Neutrophil (primary cell): ENCODE data around the gene TMEM250.

ENCODE experiments used
- H3K27ac ChIP-seq: fragments of 200-600 bp; sonication (generic); 2 replicates; pipeline ENCODE4 v1.5.1; 2016; ENCODE audit warnings: mild to moderate bottlenecking, moderate library complexity
- H3K27me3 ChIP-seq: fragments of 200-600 bp; sonication (generic); 2 replicates; pipeline ENCODE4 v1.6.0; 2016; ENCODE audit warnings: mild to moderate bottlenecking
- H3K36me3 ChIP-seq: fragments of 200-600 bp; sonication (generic); 2 replicates; pipeline ENCODE4 v1.5.1; 2017
- H3K4me1 ChIP-seq, 2 experiments: fragments of 200-600 bp in 1 of 2; sonication (generic) in 1 of 2; 1 replicate in 1 of 2; 2 replicates in 1 of 2; pipeline versions ENCODE4 v1.5.1 to v1.6.1; 2013 to 2016; ENCODE audit warnings: low read depth in 1 of 2, low read length in 1 of 2, mild to moderate bottlenecking in 1 of 2, moderate library complexity in 1 of 2; ENCODE audit not compliant: control insufficient read depth in 1 of 2, insufficient read depth in 1 of 2
- H3K4me3 ChIP-seq, 2 experiments: fragments of 200-600 bp in 1 of 2; sonication (generic) in 1 of 2; 1 replicate in 1 of 2; 2 replicates in 1 of 2; pipeline ENCODE4 v1.5.1; 2013 to 2016; ENCODE audit warnings: low read depth in 1 of 2, low read length in 1 of 2, mild to moderate bottlenecking in 1 of 2, moderate library complexity in 1 of 2
- H3K9me3 ChIP-seq: fragments of 200-600 bp; sonication (generic); 2 replicates; pipeline ENCODE4 v1.5.1; 2016
- TF ChIP-seq, protein P1 (sequence below): fragments of 200-600 bp; sonication (generic); IDR thresholded peaks from 2 replicates; pipeline ENCODE4 v1.5.1; 2016; ENCODE audit warnings: antibody characterized with exemption

The TMEM250 gene

DNA sequence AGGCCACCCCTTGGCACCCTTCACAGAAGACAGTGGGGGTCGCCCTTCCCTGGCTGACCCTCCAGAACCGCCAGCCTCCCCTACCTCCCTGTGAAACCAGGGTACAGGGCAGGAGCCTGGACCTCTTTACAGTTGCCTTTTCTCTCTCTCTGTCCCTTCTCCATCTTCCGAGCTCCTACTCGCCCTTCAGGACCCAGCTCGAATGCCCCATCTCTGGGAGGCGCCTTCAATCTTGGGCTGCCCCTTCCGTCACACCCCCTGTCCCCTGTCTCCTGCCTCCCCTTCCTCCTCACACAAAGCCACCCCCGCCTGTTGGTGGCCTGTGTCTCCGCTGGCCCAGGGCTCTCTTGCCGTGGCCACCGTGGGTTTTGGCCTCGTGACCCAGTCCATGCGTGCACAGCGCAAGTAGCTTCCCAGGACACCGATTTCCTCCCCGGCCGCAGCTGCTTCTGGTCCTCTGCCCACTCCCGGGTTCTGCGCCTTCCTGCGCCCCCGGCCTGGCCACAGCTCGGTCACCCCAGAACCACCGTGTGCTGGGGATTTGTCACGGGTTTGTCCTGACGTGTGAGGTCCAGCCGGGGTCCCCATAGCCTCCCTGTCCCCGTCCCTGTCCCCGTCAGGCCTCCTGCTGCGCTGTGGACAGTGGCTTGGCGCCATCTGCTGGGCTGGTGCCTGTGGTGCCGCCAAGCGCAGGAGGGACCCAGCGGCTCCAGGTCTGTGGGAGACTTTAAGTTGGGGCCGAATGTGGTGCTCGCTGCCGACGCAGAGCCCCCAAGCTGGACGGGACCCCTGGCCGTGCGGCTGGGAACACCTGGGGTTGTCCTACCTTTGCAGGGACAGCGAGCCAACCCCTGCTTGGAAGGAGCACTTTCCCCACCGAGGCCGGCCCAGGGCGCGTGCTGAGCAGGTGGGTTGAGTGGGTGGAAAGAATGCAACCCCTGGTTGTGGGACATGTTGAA lies 4.0 kb upstream of the TMEM250 start:
- TF ChIP-seq, protein P1, sequence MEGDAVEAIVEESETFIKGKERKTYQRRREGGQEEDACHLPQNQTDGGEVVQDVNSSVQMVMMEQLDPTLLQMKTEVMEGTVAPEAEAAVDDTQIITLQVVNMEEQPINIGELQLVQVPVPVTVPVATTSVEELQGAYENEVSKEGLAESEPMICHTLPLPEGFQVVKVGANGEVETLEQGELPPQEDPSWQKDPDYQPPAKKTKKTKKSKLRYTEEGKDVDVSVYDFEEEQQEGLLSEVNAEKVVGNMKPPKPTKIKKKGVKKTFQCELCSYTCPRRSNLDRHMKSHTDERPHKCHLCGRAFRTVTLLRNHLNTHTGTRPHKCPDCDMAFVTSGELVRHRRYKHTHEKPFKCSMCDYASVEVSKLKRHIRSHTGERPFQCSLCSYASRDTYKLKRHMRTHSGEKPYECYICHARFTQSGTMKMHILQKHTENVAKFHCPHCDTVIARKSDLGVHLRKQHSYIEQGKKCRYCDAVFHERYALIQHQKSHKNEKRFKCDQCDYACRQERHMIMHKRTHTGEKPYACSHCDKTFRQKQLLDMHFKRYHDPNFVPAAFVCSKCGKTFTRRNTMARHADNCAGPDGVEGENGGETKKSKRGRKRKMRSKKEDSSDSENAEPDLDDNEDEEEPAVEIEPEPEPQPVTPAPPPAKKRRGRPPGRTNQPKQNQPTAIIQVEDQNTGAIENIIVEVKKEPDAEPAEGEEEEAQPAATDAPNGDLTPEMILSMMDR: peak; percentile 97
- Histone ChIP-seq H3K27me3 (peaks cover 30% of the 10 kb centered on the region), H3K4me1 (peaks cover 10 to 21% of the 10 kb centered on the region in 2 experiments), H3K36me3 (no peaks in the 10 kb centered on the region), H3K9me3 (no peaks in the 10 kb centered on the region), H3K4me3 (peak overlapping the region in 1 of 2 experiments; percentile 49), H3K27ac (no peak overlapping the region)

DNA sequence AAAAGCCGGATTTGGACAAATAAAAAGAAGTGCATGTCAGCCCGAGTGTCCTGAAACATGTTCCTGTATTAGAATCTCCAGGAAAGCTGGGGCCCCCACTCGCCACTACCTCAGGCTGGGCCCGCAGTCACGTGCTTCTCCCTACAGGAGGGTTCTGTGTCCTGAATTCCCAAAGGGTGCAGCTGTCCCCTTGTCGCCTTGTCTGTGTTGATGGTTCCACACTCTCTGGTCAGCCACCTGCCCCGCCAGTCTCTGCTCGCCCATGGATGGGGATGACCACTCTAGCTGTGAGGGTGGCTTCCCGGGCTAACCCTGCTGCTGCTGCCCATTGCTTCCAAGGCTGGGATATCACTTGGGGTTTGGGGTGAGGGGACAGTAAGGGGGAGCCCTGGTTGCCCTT lies 3.1 kb upstream of the TMEM250 start:
- Histone ChIP-seq H3K9me3 (no peaks in the 10 kb centered on the region), H3K36me3 (peaks cover under 1% of the 10 kb centered on the region), H3K4me3 (no peak overlapping the region), H3K4me1 (peaks cover 17 to 29% of the 10 kb centered on the region in 2 experiments), H3K27ac (no peak overlapping the region), H3K27me3 (peaks cover 30% of the 10 kb centered on the region)
- TF ChIP-seq, protein P1: no peak

DNA sequence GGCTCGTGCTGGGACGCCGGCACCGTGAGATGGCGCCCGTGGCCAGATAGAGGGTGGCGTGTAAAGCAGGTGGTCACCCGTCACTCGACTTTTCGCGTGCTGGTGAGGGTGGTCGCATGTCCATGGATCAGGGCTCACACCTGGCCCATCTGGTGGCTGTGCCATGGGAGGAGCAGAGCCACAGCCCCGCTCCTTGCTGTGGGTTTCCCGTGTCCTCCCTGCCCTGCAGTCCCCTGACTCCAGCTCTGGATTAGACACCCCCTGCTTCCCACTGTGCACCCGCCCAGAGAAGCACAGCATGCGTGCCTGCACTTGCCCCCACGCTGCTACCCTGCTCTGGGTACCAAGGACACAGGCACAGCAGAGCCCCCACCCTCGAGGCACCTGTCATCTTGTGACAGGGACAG lies 1.8 kb upstream of the TMEM250 start:
- Histone ChIP-seq H3K27me3 (peaks cover 27% of the 10 kb centered on the region), H3K9me3 (no peaks in the 10 kb centered on the region), H3K27ac (no peak overlapping the region), H3K36me3 (peaks cover 14% of the 10 kb centered on the region), H3K4me1 (peaks cover 17 to 29% of the 10 kb centered on the region in 2 experiments), H3K4me3 (no peak overlapping the region)
- TF ChIP-seq, protein P1: no peak

GRCh38 chr9:136119883-136120393 lies 1.3 kb upstream of the TMEM250 start:
- Histone ChIP-seq H3K9me3 (no peaks in the 10 kb centered on the region), H3K27me3 (peaks cover 27% of the 10 kb centered on the region), H3K36me3 (peaks cover 19% of the 10 kb centered on the region), H3K4me1 (peaks cover 17 to 29% of the 10 kb centered on the region in 2 experiments), H3K27ac (peak overlapping the region; percentile 90), H3K4me3 (peak overlapping the region; percentile 75 to 78)
- TF ChIP-seq, protein P1: no peak

GRCh38 chr9:136119061-136119882 lies 597 bp upstream of the TMEM250 start:
- peak overlapping the region; percentile 90 for H3K27ac ChIP-seq
- H3K27me3 ChIP-seq: peaks cover 23% of the 10 kb centered on the region
- H3K4me1 ChIP-seq: peaks cover 17 to 29% of the 10 kb centered on the region in 2 experiments
- H3K9me3 ChIP-seq: no peaks in the 10 kb centered on the region
- peaks cover 26% of the 10 kb centered on the region for H3K36me3 ChIP-seq
- TF ChIP-seq, protein P1: no peak
- H3K4me3 ChIP-seq: peak overlapping the region; percentile 75 to 78
